Common myeloid progenitor, CD34-positive (primary cell): ENCODE measurements around the gene TKT.

Source experiments
- CTCF ChIA-PET: fragments of 350-600 bp; sonication (Branson Sonifier 250); formaldehyde crosslinking; loops from one replicate; lab custom pipeline; 2021; ENCODE audit warnings: antibody characterized with exemption; lab: Charles Lee
- POLR2A ChIA-PET: fragments of 350-600 bp; sonication (Branson Sonifier 250); formaldehyde crosslinking; loops from one replicate; lab custom pipeline; 2021; ENCODE audit warnings: antibody characterized with exemption; lab: Charles Lee
- DNase-seq, 3 donors: peaks; one replicate each; pipeline versions ENCODE4 v3.0.0 to v3.0.0-alpha.2; 2013
- H3K27ac ChIP-seq, 2 experiments: 1 replicate in 1 of 2; 2 replicates in 1 of 2; pipeline ENCODE4 v1.7.0; 2013; ENCODE audit warnings: inconsistent platforms in 2 of 2, low read length in 2 of 2, mild to moderate bottlenecking in 2 of 2, low read depth in 1 of 2, moderate library complexity in 1 of 2; ENCODE audit not compliant: severe bottlenecking in 2 of 2, insufficient read depth in 1 of 2, poor library complexity in 1 of 2
- H3K27me3 ChIP-seq, 5 experiments: replicated peaks in 2 of 5; 1 replicate in 3 of 5; 2 replicates in 2 of 5; pipeline versions ENCODE4 v1.6.1 to v1.7.0; 2013; ENCODE audit warnings: low read length in 4 of 5, mild to moderate bottlenecking in 2 of 5, moderate library complexity in 2 of 5, inconsistent platforms in 1 of 5; ENCODE audit not compliant: insufficient read depth in 5 of 5, control insufficient read depth in 4 of 5
- H3K36me3 ChIP-seq, 4 experiments: 1 replicate in 2 of 4; 2 replicates in 2 of 4; pipeline versions ENCODE4 v1.6.1 to v1.7.0; 2013; ENCODE audit warnings: low read length in 3 of 4, control low read depth in 1 of 4, mild to moderate bottlenecking in 1 of 4; ENCODE audit not compliant: control insufficient read depth in 4 of 4, insufficient read depth in 4 of 4
- H3K4me1 ChIP-seq, 4 experiments: 1 replicate in 3 of 4; 2 replicates in 1 of 4; pipeline versions ENCODE4 v1.6.1 to v1.7.1; 2013; ENCODE audit warnings: low read length in 3 of 4, mild to moderate bottlenecking in 3 of 4, control low read depth in 1 of 4, inconsistent platforms in 1 of 4, moderate library complexity in 1 of 4; ENCODE audit not compliant: control insufficient read depth in 4 of 4, insufficient read depth in 4 of 4; ENCODE audit errors: control extremely low read depth in 1 of 4
- H3K4me3 ChIP-seq, 7 experiments: 1 replicate in 4 of 7; 2 replicates in 3 of 7; pipeline versions ENCODE4 v1.5.1 to v1.7.0; 2013; ENCODE audit warnings: mild to moderate bottlenecking in 7 of 7, low read length in 6 of 7, moderate library complexity in 6 of 7, inconsistent platforms in 2 of 7, low read depth in 2 of 7, control low read depth in 1 of 7; ENCODE audit not compliant: insufficient read depth in 4 of 7, control insufficient read depth in 1 of 7; ENCODE audit errors: extremely low read depth in 1 of 7
- H3K9me3 ChIP-seq, 5 experiments: 1 replicate in 4 of 5; 2 replicates in 1 of 5; pipeline versions ENCODE4 v1.6.1 to v1.7.1; 2013; ENCODE audit warnings: low read length in 4 of 5, mild to moderate bottlenecking in 2 of 5, inconsistent platforms in 1 of 5, low read depth in 1 of 5, moderate library complexity in 1 of 5; ENCODE audit not compliant: control insufficient read depth in 4 of 5, insufficient read depth in 2 of 5; ENCODE audit errors: control extremely low read depth in 1 of 5
- WGBS: methylation state at CpG from one replicate; pipeline ENCODE4 v1.1.5; 2013; ENCODE audit not compliant: insufficient coverage; 5-methylcytosine and 5-hydroxymethylcytosine counted together

TKT gene

GRCh38 chr3:53243165-53243564 is 12.7 kb downstream of the TKT start:
- no peak overlapping the region for H3K4me3 ChIP-seq
- 91% methylated on average over 13 of the region's 14 CpGs for WGBS
- H3K36me3 ChIP-seq, result peaks cover 10 to 79% (median 48%) of the 10 kb centered on the region in 4 experiments
- peak overlapping the region in 1 of 2 experiments; percentile 61 for H3K27ac ChIP-seq
- no peak for DNase-seq
- peaks cover 0 to 2% (median 0%) of the 10 kb centered on the region in 5 experiments for H3K9me3 ChIP-seq
- no peaks in the 10 kb centered on the region for H3K27me3 ChIP-seq
- H3K4me1 ChIP-seq, result peaks cover 3 to 40% (median 8%) of the 10 kb centered on the region in 4 experiments
- ChIA-PET CTCF (interaction anchor here (1.3 to 2.2 kb wide), 3 partner anchors 12 to 31 kb away, joined by 3 to 10 read pairs (median 5); partner anchors contain the start of gene TKT), POLR2A (no interaction called here)

DNA sequence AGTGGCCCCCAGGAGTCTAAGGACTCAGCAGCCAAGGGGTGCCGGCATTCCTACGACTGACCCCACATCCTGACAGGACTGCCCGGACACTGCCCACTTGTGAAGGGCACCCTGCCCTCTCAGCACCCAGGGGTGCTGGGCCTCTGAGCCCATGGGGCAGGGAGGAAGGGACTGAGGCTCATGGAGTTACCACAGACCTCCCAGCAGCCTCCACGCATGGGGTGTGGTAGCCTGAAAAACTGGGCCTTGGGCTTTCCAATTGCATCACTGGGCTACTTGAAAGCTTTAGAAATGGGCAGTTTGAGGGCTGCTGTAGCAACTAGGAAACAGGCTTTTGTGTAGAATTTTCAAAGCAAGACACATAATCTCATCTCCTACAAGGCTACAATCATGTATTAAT is 13.2 kb downstream of the TKT start:
- H3K4me3 ChIP-seq, result no peak overlapping the region
- peaks cover 13 to 78% (median 52%) of the 10 kb centered on the region in 4 experiments for H3K36me3 ChIP-seq
- ChIA-PET POLR2A (no interaction called here), CTCF (interaction anchor here (0.6 to 2.2 kb wide), 3 partner anchors 12 to 24 kb away, joined by 3 to 10 read pairs (median 3); partner anchors contain the start of gene TKT)
- no peak for DNase-seq
- WGBS, result 95% methylated on average over 3 of the region's 4 CpGs
- peaks cover 0 to 2% (median 0%) of the 10 kb centered on the region in 5 experiments for H3K9me3 ChIP-seq
- peak overlapping the region in 1 of 2 experiments; percentile 61 for H3K27ac ChIP-seq
- peaks cover 0 to 35% (median 5%) of the 10 kb centered on the region in 4 experiments for H3K4me1 ChIP-seq
- no peaks in the 10 kb centered on the region for H3K27me3 ChIP-seq

- Histone ChIP-seq H3K9me3 (peaks cover 0 to 2% (median 0%) of the 10 kb centered on the region in 5 experiments), H3K27ac (peak overlapping the region in 1 of 2 experiments; percentile 61), H3K36me3 (peaks cover 13 to 77% (median 52%) of the 10 kb centered on the region in 4 experiments), H3K4me1 (peaks cover 0 to 35% (median 5%) of the 10 kb centered on the region in 4 experiments), H3K27me3 (no peaks in the 10 kb centered on the region), H3K4me3 (no peak overlapping the region)
- WGBS, result 92% methylated on average over 7 of the region's 7 CpGs
- POLR2A ChIA-PET, result no interaction called here
- no peak for DNase-seq
- CTCF ChIA-PET, result interaction anchor here (0.6 to 1.2 kb wide), 2 partner anchors 17 to 24 kb away, joined by 3 read pairs; no protein-coding TSS in a partner anchor
Measured at GRCh38 chr3:53242155-53242554, 13.7 kb downstream of the TKT start.

- H3K27ac ChIP-seq, result peak overlapping the region in 1 of 2 experiments; percentile 9
- H3K27me3 ChIP-seq, result no peaks in the 10 kb centered on the region
- no peak overlapping the region for H3K4me3 ChIP-seq
- H3K4me1 ChIP-seq, result peaks cover 0 to 43% (median 10%) of the 10 kb centered on the region in 4 experiments
- CTCF ChIA-PET, result interaction anchor here (0.6 to 1.2 kb wide), 4 partner anchors 8 to 35 kb away, joined by 3 read pairs; no protein-coding TSS in a partner anchor
- DNase-seq, result no peak
- WGBS, result 93% methylated on average over 19 of the region's 28 CpGs
- peaks cover 16 to 82% (median 54%) of the 10 kb centered on the region in 4 experiments for H3K36me3 ChIP-seq
- POLR2A ChIA-PET, result no interaction called here
- H3K9me3 ChIP-seq, result peaks cover 0 to 2% (median 0%) of the 10 kb centered on the region in 5 experiments
Measured at GRCh38 chr3:53240989-53241972, 14.5 kb downstream of the TKT start.

DNA sequence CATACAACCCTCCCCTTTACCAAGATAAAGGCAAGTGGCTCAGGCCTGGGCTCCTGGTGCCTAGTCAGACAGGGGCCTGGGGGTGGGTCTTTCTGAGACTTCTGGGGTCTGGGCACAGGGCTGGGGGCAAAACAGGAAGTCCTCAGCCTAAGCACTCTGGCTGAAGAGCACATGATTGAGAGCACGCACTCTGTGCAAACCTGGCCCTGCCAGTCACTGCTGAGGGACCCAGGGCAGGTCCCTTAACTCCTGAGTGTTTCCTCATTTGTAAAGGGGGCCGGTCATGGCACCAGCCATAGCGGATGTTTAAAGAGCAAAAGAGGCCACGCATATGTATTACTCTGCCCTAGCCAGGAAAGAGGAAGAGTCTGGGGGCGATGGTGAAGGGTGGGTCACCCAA is 16.0 kb downstream of the TKT start:
- H3K4me1 ChIP-seq, result peaks cover 0 to 52% (median 17%) of the 10 kb centered on the region in 4 experiments
- no peaks in the 10 kb centered on the region for H3K9me3 ChIP-seq
- H3K4me3 ChIP-seq, result no peak overlapping the region
- WGBS, result 90% methylated on average over 3 of the region's 5 CpGs
- H3K27me3 ChIP-seq, result no peaks in the 10 kb centered on the region
- peak overlapping the region in 1 of 2 experiments; percentile 47 for H3K27ac ChIP-seq
- DNase-seq, result no peak
- POLR2A ChIA-PET, result no interaction called here
- H3K36me3 ChIP-seq, result peaks cover 18 to 91% (median 57%) of the 10 kb centered on the region in 4 experiments
- CTCF ChIA-PET, result no interaction called here

- CTCF ChIA-PET, result no interaction called here
- no peak overlapping the region for H3K27ac ChIP-seq
- H3K4me3 ChIP-seq, result no peak overlapping the region
- WGBS, result 94% methylated on average over 3 of the region's 4 CpGs
- H3K36me3 ChIP-seq, result peaks cover 20 to 91% (median 56%) of the 10 kb centered on the region in 4 experiments
- H3K27me3 ChIP-seq, result no peaks in the 10 kb centered on the region
- no peak for DNase-seq
- H3K4me1 ChIP-seq, result peaks cover 0 to 46% (median 17%) of the 10 kb centered on the region in 4 experiments
- no peaks in the 10 kb centered on the region for H3K9me3 ChIP-seq
- POLR2A ChIA-PET, result no interaction called here
Measured at GRCh38 chr3:53238886-53239285, 16.9 kb downstream of the TKT start.
